Measurements from ENCODE around the gene UBXN4.
"Not testable (repeated sequence)": the region's sequence is repeated elsewhere in the genome, so short reads cannot be mapped to it uniquely, and the experiment has no call there.

UBXN4 gene

GRCh38 chr2:135790423-135790822, 48.8 kb downstream of the UBXN4 start:
- no peak overlapping the region for H3K27ac ChIP-seq (ENCODE audit: low read length, poor library complexity, severe bottlenecking)
- H2BK5ac ChIP-seq (ENCODE audit: low read depth, low read length, poor library complexity, severe bottlenecking), result no peak overlapping the region
- H3K23ac ChIP-seq (ENCODE audit: low read length in 2 of 2), result no peak overlapping the region
- H3K18ac ChIP-seq (ENCODE audit: low read depth in 1 of 2, low read length in 2 of 2), result no peak overlapping the region
- H2AFZ ChIP-seq (ENCODE audit: low read depth, low read length), result no peak overlapping the region
- H3K4ac ChIP-seq (ENCODE audit: low read depth in 1 of 2, low read length in 2 of 2), result no peak overlapping the region
- H3K4me3 ChIP-seq (ENCODE audit: insufficient read depth in 1 of 2, low read depth in 1 of 2, low read length in 2 of 2), result no peak overlapping the region
- no peak overlapping the region for H2BK12ac ChIP-seq (ENCODE audit: low read length in 2 of 2)
- peaks cover 4% of the 10 kb centered on the region for H3K79me1 ChIP-seq (replicated peaks; ENCODE audit: low read length, poor library complexity, severe bottlenecking)
- no peak overlapping the region for H3K4me2 ChIP-seq (ENCODE audit: low read length, poor library complexity, severe bottlenecking)
- H3K4me1 ChIP-seq (ENCODE audit: control insufficient read depth, insufficient read depth, low read depth, low read length), result peaks cover 14% of the 10 kb centered on the region
- H2AK5ac ChIP-seq (ENCODE audit: low read length, severe bottlenecking), result peak overlapping the region; percentile 27
- peaks cover 19 to 26% of the 10 kb centered on the region in 2 experiments for H3K36me3 ChIP-seq (ENCODE audit: control insufficient read depth in 1 of 2, insufficient read depth in 2 of 2, low read depth in 1 of 2, low read length in 2 of 2)
- no peaks in the 10 kb centered on the region for H3K27me3 ChIP-seq (ENCODE audit: control insufficient read depth in 1 of 2, insufficient read depth in 1 of 2, low read length in 2 of 2)
- WGBS, result 96% methylated on average over 10 of the region's 10 CpGs
- DNase-seq, result no peak
- H2BK15ac ChIP-seq (ENCODE audit: low read depth, poor library complexity, severe bottlenecking), result no peak overlapping the region
- H4K8ac ChIP-seq (ENCODE audit: low read length), result no peak overlapping the region
- peaks cover 4% of the 10 kb centered on the region for H3K9me3 ChIP-seq (ENCODE audit: control insufficient read depth, low read length)
- H2BK120ac ChIP-seq (ENCODE audit: low read depth, low read length), result no peak overlapping the region
- H4K91ac ChIP-seq (ENCODE audit: low read length), result no peak overlapping the region
- no peak overlapping the region for H3K14ac ChIP-seq (ENCODE audit: low read length in 2 of 2)
- no peak overlapping the region for H3K9ac ChIP-seq (ENCODE audit: low read length)

GRCh38 chr2:135791418-135792190, 49.9 kb downstream of the UBXN4 start:
- no peak overlapping the region for H2BK120ac ChIP-seq (ENCODE audit: low read depth, low read length)

GRCh38 chr2:135792401-135793150, 50.9 kb downstream of the UBXN4 start:
- H3K14ac ChIP-seq (ENCODE audit: low read length in 2 of 2), result no peak overlapping the region
- no peak overlapping the region for H3K9ac ChIP-seq (ENCODE audit: low read length)
- H2BK120ac ChIP-seq (ENCODE audit: low read depth, low read length), result no peak overlapping the region
- H2BK5ac ChIP-seq (ENCODE audit: low read depth, low read length, poor library complexity, severe bottlenecking), result no peak overlapping the region
- H3K27ac ChIP-seq (ENCODE audit: low read length, poor library complexity, severe bottlenecking), result no peak overlapping the region
- DNase-seq, result no peak
- H3K36me3 ChIP-seq (ENCODE audit: control insufficient read depth in 1 of 2, insufficient read depth in 2 of 2, low read depth in 1 of 2, low read length in 2 of 2), result peaks cover 12 to 13% of the 10 kb centered on the region in 2 experiments
- H4K91ac ChIP-seq (ENCODE audit: low read length), result no peak overlapping the region
- H3K23ac ChIP-seq (ENCODE audit: low read length in 2 of 2), result no peak overlapping the region
- no peak overlapping the region for H3K18ac ChIP-seq (ENCODE audit: low read depth in 1 of 2, low read length in 2 of 2)
- peaks cover 4% of the 10 kb centered on the region for H3K79me1 ChIP-seq (replicated peaks; ENCODE audit: low read length, poor library complexity, severe bottlenecking)
- no peak overlapping the region for H4K8ac ChIP-seq (ENCODE audit: low read length)
- peak overlapping the region; percentile 36 for H2AK5ac ChIP-seq (ENCODE audit: low read length, severe bottlenecking)
- H3K4me1 ChIP-seq (ENCODE audit: control insufficient read depth, insufficient read depth, low read depth, low read length), result peaks cover 14% of the 10 kb centered on the region
- no peak overlapping the region for H2BK12ac ChIP-seq (ENCODE audit: low read length in 2 of 2)
- no peak overlapping the region for H2BK15ac ChIP-seq (ENCODE audit: low read depth, poor library complexity, severe bottlenecking)
- H3K4ac ChIP-seq (ENCODE audit: low read depth in 1 of 2, low read length in 2 of 2), result no peak overlapping the region
- H3K4me3 ChIP-seq (ENCODE audit: insufficient read depth in 1 of 2, low read depth in 1 of 2, low read length in 2 of 2), result no peak overlapping the region
- 81% methylated on average over 7 of the region's 7 CpGs for WGBS
- peaks cover 4% of the 10 kb centered on the region for H3K9me3 ChIP-seq (ENCODE audit: control insufficient read depth, low read length)
- H3K4me2 ChIP-seq (ENCODE audit: low read length, poor library complexity, severe bottlenecking), result no peak overlapping the region
- H3K27me3 ChIP-seq (ENCODE audit: control insufficient read depth in 1 of 2, insufficient read depth in 1 of 2, low read length in 2 of 2), result no peaks in the 10 kb centered on the region
- H2AFZ ChIP-seq (ENCODE audit: low read depth, low read length), result no peak overlapping the region

More at GRCh38 chr2:135791418-135792190, 49.9 kb downstream of the UBXN4 start:
- DNase-seq, result peak; percentile 22
- no peak overlapping the region for H3K9ac ChIP-seq (ENCODE audit: low read length)
- H3K27ac ChIP-seq (ENCODE audit: low read length, poor library complexity, severe bottlenecking), result peak overlapping the region; percentile 5
- H3K36me3 ChIP-seq (ENCODE audit: control insufficient read depth in 1 of 2, insufficient read depth in 2 of 2, low read depth in 1 of 2, low read length in 2 of 2), result peaks cover 12 to 18% of the 10 kb centered on the region in 2 experiments
- H2BK5ac ChIP-seq (ENCODE audit: low read depth, low read length, poor library complexity, severe bottlenecking), result no peak overlapping the region
- 100% methylated on average over 2 of the region's 2 CpGs for WGBS
- H3K79me1 ChIP-seq (replicated peaks; ENCODE audit: low read length, poor library complexity, severe bottlenecking), result peaks cover 4% of the 10 kb centered on the region
- no peak overlapping the region for H3K4me3 ChIP-seq (ENCODE audit: insufficient read depth in 1 of 2, low read depth in 1 of 2, low read length in 2 of 2)
- H3K27me3 ChIP-seq (ENCODE audit: control insufficient read depth in 1 of 2, insufficient read depth in 1 of 2, low read length in 2 of 2), result no peaks in the 10 kb centered on the region
- no peak overlapping the region for H4K8ac ChIP-seq (ENCODE audit: low read length)
- H3K4me1 ChIP-seq (ENCODE audit: control insufficient read depth, insufficient read depth, low read depth, low read length), result peaks cover 14% of the 10 kb centered on the region
- no peak overlapping the region for H3K4me2 ChIP-seq (ENCODE audit: low read length, poor library complexity, severe bottlenecking)
- peak overlapping the region; percentile 34 for H2AK5ac ChIP-seq (ENCODE audit: low read length, severe bottlenecking)
- no peak overlapping the region for H3K18ac ChIP-seq (ENCODE audit: low read depth in 1 of 2, low read length in 2 of 2)
- no peak overlapping the region for H4K91ac ChIP-seq (ENCODE audit: low read length)
- no peak overlapping the region for H3K14ac ChIP-seq (ENCODE audit: low read length in 2 of 2)
- H2AFZ ChIP-seq (ENCODE audit: low read depth, low read length), result no peak overlapping the region
- H2BK12ac ChIP-seq (ENCODE audit: low read length in 2 of 2), result no peak overlapping the region
- H2BK15ac ChIP-seq (ENCODE audit: low read depth, poor library complexity, severe bottlenecking), result no peak overlapping the region
- no peak overlapping the region for H3K4ac ChIP-seq (ENCODE audit: low read depth in 1 of 2, low read length in 2 of 2)
- H3K23ac ChIP-seq (ENCODE audit: low read length in 2 of 2), result no peak overlapping the region
- H3K9me3 ChIP-seq (ENCODE audit: control insufficient read depth, low read length), result peaks cover 4% of the 10 kb centered on the region

- H2AFZ ChIP-seq (ENCODE audit: low read depth, low read length); H2BK5ac ChIP-seq (ENCODE audit: low read depth, low read length, poor library complexity, severe bottlenecking); H3K4me3 ChIP-seq (ENCODE audit: insufficient read depth in 1 of 2, low read depth in 1 of 2, low read length in 2 of 2); H3K23ac ChIP-seq (ENCODE audit: low read length in 2 of 2); H3K4me2 ChIP-seq (ENCODE audit: low read length, poor library complexity, severe bottlenecking); DNase-seq; H3K14ac ChIP-seq (ENCODE audit: low read length in 2 of 2); H3K18ac ChIP-seq (ENCODE audit: low read depth in 1 of 2, low read length in 2 of 2); H2BK15ac ChIP-seq (ENCODE audit: low read depth, poor library complexity, severe bottlenecking); H3K9me3 ChIP-seq (ENCODE audit: control insufficient read depth, low read length); H4K8ac ChIP-seq (ENCODE audit: low read length); H4K91ac ChIP-seq (ENCODE audit: low read length); H3K9ac ChIP-seq (ENCODE audit: low read length); H2BK120ac ChIP-seq (ENCODE audit: low read depth, low read length); H3K27ac ChIP-seq (ENCODE audit: low read length, poor library complexity, severe bottlenecking); H3K27me3 ChIP-seq (ENCODE audit: control insufficient read depth in 1 of 2, insufficient read depth in 1 of 2, low read length in 2 of 2); H2AK5ac ChIP-seq (ENCODE audit: low read length, severe bottlenecking); H3K4ac ChIP-seq (ENCODE audit: low read depth in 1 of 2, low read length in 2 of 2); H3K36me3 ChIP-seq (ENCODE audit: control insufficient read depth in 1 of 2, insufficient read depth in 2 of 2, low read depth in 1 of 2, low read length in 2 of 2); H3K79me1 ChIP-seq (replicated peaks; ENCODE audit: low read length, poor library complexity, severe bottlenecking); H2BK12ac ChIP-seq (ENCODE audit: low read length in 2 of 2): not testable (repeated sequence)
- peaks cover 11% of the 10 kb centered on the region for H3K4me1 ChIP-seq (ENCODE audit: control insufficient read depth, insufficient read depth, low read depth, low read length)
- 100% methylated on average over 3 of the region's 4 CpGs for WGBS
Observed at GRCh38 chr2:135795641-135796040, 54.0 kb downstream of the UBXN4 start.
